Prostate gland (tissue), 2 donors: Measurements from ENCODE around the gene VCPKMT. TPM values are rescaled to one million over a fixed set of nuclear protein-coding genes. Genes with fewer than 3 reads are reported as not detected.
A peak's percentile ranks its signal among the peaks of the same experiment; 100 is the strongest.

Source experiments
- DNase-seq: peaks from one replicate; pipeline ENCODE4 v3.0.0-alpha.2; 2019; ENCODE audit warnings: low spot score
- H3K27ac ChIP-seq, 2 donors: fragments of 200-600 bp; sonication (generic); 2 replicates each; pipeline ENCODE4 v1.5.1; 2017 to 2019
- H3K27me3 ChIP-seq: fragments of 200-600 bp; sonication (generic); replicated peaks from 2 replicates; pipeline ENCODE4 v1.5.1; 2019; ENCODE audit not compliant: insufficient read depth
- H3K36me3 ChIP-seq, 2 donors: fragments of 200-600 bp; sonication (generic); 1 replicate in 1 of 2; 2 replicates in 1 of 2; pipeline versions ENCODE4 v1.5.1 to v1.8.1; 2017 to 2019
- H3K4me1 ChIP-seq: fragments of 200-600 bp; sonication (generic); replicated peaks from 2 replicates; pipeline ENCODE4 v1.5.1; 2019
- H3K4me3 ChIP-seq, 2 donors: fragments of 200-600 bp; sonication (generic); 2 replicates each; pipeline ENCODE4 v1.5.1; 2017 to 2019
- H3K9me3 ChIP-seq: fragments of 200-600 bp; sonication (generic); 2 replicates; pipeline ENCODE4 v1.5.1; 2017
- CTCF ChIP-seq, 4 experiments: fragments of 200-600 bp in 2 of 4; fragments of 450-650 bp in 2 of 4; sonication (generic) in 2 of 4; IDR thresholded peaks; 1 replicate in 3 of 4; 2 replicates in 1 of 4; pipeline ENCODE4 v1.5.1; 2016 to 2019; ENCODE audit warnings: antibody characterized with exemption in 4 of 4, mild to moderate bottlenecking in 2 of 4, moderate library complexity in 2 of 4
- POLR2A ChIP-seq: fragments of 450-650 bp; IDR thresholded peaks from one replicate; pipeline ENCODE4 v1.6.1; 2016; ENCODE audit warnings: antibody characterized with exemption, mild to moderate bottlenecking
- POLR2AphosphoS5 ChIP-seq: sonication (generic); formaldehyde crosslinking; IDR thresholded peaks from one replicate; pipeline ENCODE4 v1.6.1; 2017; ENCODE audit warnings: antibody characterized with exemption
- WGBS: methylation state at CpG from one replicate; pipeline ENCODE4 v1.1.5; 2018; 5-methylcytosine and 5-hydroxymethylcytosine counted together
- intact Hi-C: fragments of 100-400 bp; cut with DNase I; formaldehyde crosslinking; loops from one replicate; pipeline ENCODE4 v1.14.2; 2022
- total RNA-seq, 2 donors: library from RNA; depleted of rRNA; stranded (reverse); fragments of >200 nt; gene quantifications; one replicate each; pipeline ENCODE4 v1.1.0, GENCODE V29; 2016

The VCPKMT gene
- total RNA-seq, 2 donors from 2014 or later: 6.1 to 6.4 TPM

- Histone ChIP-seq H3K27ac (no peak overlapping the region), H3K9me3 (no peaks in the 10 kb centered on the region), H3K27me3 (no peaks in the 10 kb centered on the region), H3K4me1 (no peaks in the 10 kb centered on the region), H3K4me3 (no peak overlapping the region), H3K36me3 (no peaks in the 10 kb centered on the region)
- intact Hi-C loops: no loop called here
- no peak for DNase-seq
- TF ChIP-seq POLR2AphosphoS5 (no peak), CTCF (IDR thresholded peaks at IDR 0.05) (no peak), POLR2A (no peak)
- 93% methylated on average over 3 of the region's 3 CpGs for WGBS
These were observed 6.7 kb upstream of the VCPKMT start for GRCh38 chr14:50123062-50123461.

GRCh38 chr14:50122291-50122690 is 5.9 kb upstream of the VCPKMT start:
- H3K27ac ChIP-seq: no peak overlapping the region
- intact Hi-C loops: no loop called here
- no peaks in the 10 kb centered on the region for H3K27me3 ChIP-seq

GRCh38 chr14:50121486-50121885 is 5.1 kb upstream of the VCPKMT start:
- no peak for TF ChIP-seq POLR2AphosphoS5
- no peak for TF ChIP-seq POLR2A
- no peak for TF ChIP-seq CTCF (IDR thresholded peaks at IDR 0.05)
- Histone ChIP-seq H3K4me1 (no peaks in the 10 kb centered on the region), H3K9me3 (no peaks in the 10 kb centered on the region), H3K27me3 (no peaks in the 10 kb centered on the region), H3K27ac (no peak overlapping the region), H3K36me3 (no peaks in the 10 kb centered on the region), H3K4me3 (no peak overlapping the region)
- 91% methylated on average over 5 of the region's 5 CpGs for WGBS
- intact Hi-C loops: no loop called here
- DNase-seq: no peak

More at GRCh38 chr14:50122291-50122690, 5.9 kb upstream of the VCPKMT start:
- DNase-seq: no peak
- Histone ChIP-seq H3K36me3 (no peaks in the 10 kb centered on the region), H3K9me3 (no peaks in the 10 kb centered on the region), H3K4me3 (no peak overlapping the region), H3K4me1 (no peaks in the 10 kb centered on the region)
- TF ChIP-seq CTCF (IDR thresholded peaks at IDR 0.05): no peak
- TF ChIP-seq POLR2AphosphoS5: no peak
- no peak for TF ChIP-seq POLR2A
- 91% methylated on average over 6 of the region's 6 CpGs for WGBS

- Histone ChIP-seq H3K4me1 (no peaks in the 10 kb centered on the region), H3K4me3 (no peak overlapping the region), H3K27ac (peak overlapping the region in 1 of 2 donors; percentile 90), H3K27me3 (no peaks in the 10 kb centered on the region), H3K36me3 (no peaks in the 10 kb centered on the region), H3K9me3 (no peaks in the 10 kb centered on the region)
- no peak for DNase-seq
- 77% methylated on average over 2 of the region's 2 CpGs for WGBS
- TF ChIP-seq CTCF (IDR thresholded peaks at IDR 0.05) (no peak), POLR2A (no peak), POLR2AphosphoS5 (no peak)
- intact Hi-C loops: no loop called here
These were observed 1.1 kb upstream of the VCPKMT start for GRCh38 chr14:50117456-50117855.

GRCh38 chr14:50116966-50117365 is 594 bp upstream of the VCPKMT start:
- TF ChIP-seq CTCF (IDR thresholded peaks at IDR 0.05) (no peak), POLR2AphosphoS5 (no peak), POLR2A (no peak)
- whole genome bisulfite sequencing: 11% methylated on average over 2 of the region's 2 CpGs
- DNase-seq: no peak
- Histone ChIP-seq H3K9me3 (no peaks in the 10 kb centered on the region), H3K27ac (peak overlapping the region; percentile 90), H3K4me1 (no peaks in the 10 kb centered on the region), H3K4me3 (peak overlapping the region; percentile 70 to 74), H3K36me3 (no peaks in the 10 kb centered on the region), H3K27me3 (no peaks in the 10 kb centered on the region)
- intact Hi-C loops: no loop called here
